HepG2 (cell line): ENCODE data around the gene CEP131. TPM values are rescaled to one million over a fixed set of nuclear protein-coding genes. Genes with fewer than 3 reads are reported as not detected.

ENCODE experiments used
- ATAC-seq: fragments of 200-7000 bp; cut with Tn5 transposase; 3 replicates; pipeline ENCODE4 v1.9.1; 2020; ENCODE audit warnings: mild to moderate bottlenecking, moderate library complexity
- BruUV-seq: library from RNA; stranded (reverse); fragments of 400-500 nt; replicated peaks from 2 replicates; lab custom pipeline; 2021; lab: Mats Ljungman, UMichigan
- CTCF ChIA-PET: fragments of 300-600 bp; formaldehyde crosslinking; extraction: SDS; loops from one replicate; lab custom pipeline; 2021; ENCODE audit warnings: low total read pairs, inconsistent platforms, low intra/inter-chr PET ratio; lab: Yijun Ruan, JAX
- POLR2A ChIA-PET: fragments of 350-600 bp; sonication (Branson Sonifier 250); formaldehyde crosslinking; loops from one replicate; lab custom pipeline; 2020; ENCODE audit warnings: antibody characterized with exemption, inconsistent platforms; lab: Yijun Ruan, JAX
- DNase-seq: peaks from one replicate; pipeline ENCODE4 v3.0.0-alpha.2; 2015; ENCODE audit warnings: low spot score
- FAIRE-seq: peaks from 3 replicates; lab custom pipeline; 2011; peaks lifted over from hg19 to GRCh38; lab: Jason Lieb, UNC
- H2AFZ ChIP-seq: one replicate; pipeline ENCODE4 v1.6.1; 2011; ENCODE audit warnings: low read length, inconsistent platforms
- H3K27ac ChIP-seq: fragments of 300-600 bp; 3 replicates; pipeline ENCODE4 v1.8.0; 2011; ENCODE audit warnings: mixed run types, mild to moderate bottlenecking, mixed read lengths, low read length, inconsistent platforms; ENCODE audit not compliant: insufficient read depth; ENCODE audit errors: extremely low read length
- H3K27me3 ChIP-seq, 2 experiments: fragments of 200-600 bp in 1 of 2; 2 replicates in 1 of 2; 3 replicates in 1 of 2; pipeline versions ENCODE4 v1.6.0 to v1.8.0; 2011; ENCODE audit warnings: low read length in 2 of 2, mild to moderate bottlenecking in 2 of 2, moderate library complexity in 2 of 2, inconsistent platforms in 1 of 2; ENCODE audit not compliant: insufficient read depth in 2 of 2, control insufficient read depth in 1 of 2
- H3K36me3 ChIP-seq, 2 experiments: fragments of 200-600 bp in 1 of 2; replicated peaks in 1 of 2; 2 replicates in 1 of 2; 3 replicates in 1 of 2; pipeline versions ENCODE4 v1.5.1 to v1.8.0; 2011; ENCODE audit warnings: low read length in 2 of 2, inconsistent platforms in 1 of 2; ENCODE audit not compliant: insufficient read depth in 2 of 2, control insufficient read depth in 1 of 2
- H3K4me1 ChIP-seq: 2 replicates; pipeline ENCODE4 v1.5.1; 2012; ENCODE audit warnings: low read length, inconsistent platforms; ENCODE audit not compliant: insufficient read depth
- H3K4me2 ChIP-seq: 2 replicates; pipeline ENCODE4 v1.6.0; 2011; ENCODE audit warnings: low read depth, low read length, inconsistent platforms
- H3K4me3 ChIP-seq, 3 experiments: fragments of 200-600 bp in 1 of 3; sonication (generic), shearing (Covaris generic) in 1 of 3; replicated peaks in 1 of 3; 2 replicates each; pipeline ENCODE4 v1.5.1; 2011 to 2016; ENCODE audit warnings: low read length in 3 of 3, inconsistent platforms in 2 of 3, low read depth in 2 of 3, mild to moderate bottlenecking in 2 of 3, control low read depth in 1 of 3, mixed read lengths in 1 of 3; ENCODE audit not compliant: insufficient read depth in 1 of 3
- H3K79me2 ChIP-seq: one replicate; pipeline ENCODE4 v1.6.1; 2011; ENCODE audit warnings: low read length, inconsistent platforms; ENCODE audit not compliant: insufficient read depth
- H3K9ac ChIP-seq: 2 replicates; pipeline ENCODE4 v1.6.0; 2011; ENCODE audit warnings: mild to moderate bottlenecking, low read depth, low read length, inconsistent platforms; ENCODE audit not compliant: insufficient read depth
- H3K9me3 ChIP-seq: 2 replicates; pipeline ENCODE4 v1.5.1; 2012; ENCODE audit warnings: mild to moderate bottlenecking, low read length
- H4K20me1 ChIP-seq: 2 replicates; pipeline ENCODE4 v1.6.0; 2011; ENCODE audit warnings: inconsistent platforms, mild to moderate bottlenecking, low read length, moderate library complexity; ENCODE audit not compliant: insufficient read depth
- ATF7-NPFF ChIP-seq: sonication (generic); formaldehyde crosslinking; IDR thresholded peaks from 2 replicates; pipeline ENCODE4 v1.8.1; 2023; ENCODE audit warnings: mild to moderate bottlenecking, low read depth, missing genetic modification reagents, moderate library complexity
- ATRX ChIP-seq: sonication (generic); formaldehyde crosslinking; IDR thresholded peaks from 2 replicates; pipeline ENCODE4 v1.4.0; 2020; ENCODE audit warnings: missing genetic modification reagents, borderline replicate concordance
- KDM6A ChIP-seq: IDR thresholded peaks from 2 replicates; pipeline ENCODE4 v1.6.1; 2016; ENCODE audit warnings: low read depth
- KLF11 ChIP-seq: IDR thresholded peaks from 2 replicates; pipeline ENCODE4 v1.6.1; 2016; ENCODE audit warnings: missing compliant biosample characterization
- KMT2A ChIP-seq: sonication (generic); formaldehyde crosslinking; IDR thresholded peaks from 2 replicates; pipeline ENCODE4 v1.4.0; 2020; ENCODE audit warnings: missing genetic modification reagents
- NFKB2 ChIP-seq: sonication (generic); formaldehyde crosslinking; IDR thresholded peaks from 2 replicates; pipeline ENCODE4 v1.4.0; 2020; ENCODE audit warnings: missing genetic modification reagents, borderline replicate concordance
- PCBP1 ChIP-seq: fragments of 200-400 bp; formaldehyde crosslinking; IDR thresholded peaks from 2 replicates; pipeline ENCODE4 v1.6.1; 2017; ENCODE audit warnings: mild to moderate bottlenecking, low read depth, low read length, borderline replicate concordance
- RBAK ChIP-seq: sonication (generic); formaldehyde crosslinking; IDR thresholded peaks from 2 replicates; pipeline ENCODE4 v1.5.1; 2020; ENCODE audit warnings: mild to moderate bottlenecking, missing genetic modification reagents
- SMARCE1 ChIP-seq: fragments of 450-650 bp; IDR thresholded peaks from 2 replicates; pipeline ENCODE4 v1.6.1; 2017; ENCODE audit warnings: borderline replicate concordance
- ZC3H13 ChIP-seq: sonication (generic); formaldehyde crosslinking; IDR thresholded peaks from 2 replicates; pipeline ENCODE4 v1.8.1; 2023; ENCODE audit warnings: mild to moderate bottlenecking, missing genetic modification reagents, moderate library complexity
- ZNF121 ChIP-seq: sonication (generic); formaldehyde crosslinking; IDR thresholded peaks from 2 replicates; pipeline ENCODE4 v1.5.0; 2020; ENCODE audit warnings: mild to moderate bottlenecking, missing genetic modification reagents
- ZNF230 ChIP-seq: sonication (generic); formaldehyde crosslinking; IDR thresholded peaks from 2 replicates; pipeline ENCODE4 v1.4.0; 2020; ENCODE audit warnings: mild to moderate bottlenecking, missing genetic modification reagents
- ZNF598 ChIP-seq: sonication (generic); formaldehyde crosslinking; IDR thresholded peaks from 2 replicates; pipeline ENCODE4 v1.5.1; 2020; ENCODE audit warnings: mild to moderate bottlenecking, missing genetic modification reagents, borderline replicate concordance
- ZNF614 ChIP-seq: IDR thresholded peaks from 2 replicates; pipeline ENCODE4 v1.6.1; 2018; ENCODE audit warnings: missing biosample characterization, missing genetic modification reagents, inconsistent platforms, borderline replicate concordance
- ZNF792 ChIP-seq: IDR thresholded peaks from 2 replicates; pipeline ENCODE4 v1.6.1; 2016
- ZNF816 ChIP-seq: sonication (generic); formaldehyde crosslinking; IDR thresholded peaks from 2 replicates; pipeline ENCODE4 v1.8.0; 2022; ENCODE audit warnings: missing genetic modification reagents, mild to moderate bottlenecking, borderline replicate concordance
- WGBS: methylation state at CpG from one replicate; pipeline ENCODE4 v1.1.6; 2017; ENCODE audit warnings: low lambda C conversion rate; 5-methylcytosine and 5-hydroxymethylcytosine counted together
- in situ Hi-C: cut with HindIII; loops from 2 replicates; pipeline ENCODE4 v1.10.0; 2017; ENCODE audit warnings: low pct_unique_long_range_greater_than_20kb; ENCODE audit not compliant: extremely low pct_ligation_motif_present
- intact Hi-C: fragments of 100-400 bp; cut with micrococcal nuclease; formaldehyde crosslinking; loops from one replicate; pipeline ENCODE4 v1.10.0; 2022; ENCODE audit not compliant: unreplicated experiment
- polyA plus RNA-seq, 8 experiments: library from polyadenylated mRNA; depleted of rRNA in 3 of 8; stranded (reverse) in 7 of 8; unstranded in 1 of 8; fragments of >200 nt; fragmentation: Illumina TruSeq in 4 of 8; extraction: Trizol in 4 of 8; gene quantifications; 2 replicates each; pipeline versions ENCODE4 v1.2.1 to v1.2.3, GENCODE V29; 2011 to 2016; ENCODE audit warnings: low read depth in 4 of 8, missing spikeins in 1 of 8, mixed read lengths in 1 of 8; ENCODE audit not compliant: insufficient read depth in 1 of 8
- total RNA-seq, 5 experiments: library from RNA; depleted of rRNA; stranded (reverse); fragments of >200 nt; fragmentation: Illumina TruSeq; extraction: Trizol; gene quantifications; 2 replicates each; pipeline ENCODE4 v1.2.3, GENCODE V29; 2016; ENCODE audit warnings: low read depth in 1 of 5
- TF ChIP-seq, protein P1 (sequence below): sonication (generic); formaldehyde crosslinking; IDR thresholded peaks from 2 replicates; pipeline ENCODE4 v1.5.1; 2020; ENCODE audit warnings: missing genetic modification reagents, mild to moderate bottlenecking, borderline replicate concordance

CEP131 gene
- total and polyA plus RNA-seq, 2 of the 13 experiments (the other 11 are each of a cell fraction or from before 2014, with no cell fraction given), result 5.0 to 16.8 TPM

DNA sequence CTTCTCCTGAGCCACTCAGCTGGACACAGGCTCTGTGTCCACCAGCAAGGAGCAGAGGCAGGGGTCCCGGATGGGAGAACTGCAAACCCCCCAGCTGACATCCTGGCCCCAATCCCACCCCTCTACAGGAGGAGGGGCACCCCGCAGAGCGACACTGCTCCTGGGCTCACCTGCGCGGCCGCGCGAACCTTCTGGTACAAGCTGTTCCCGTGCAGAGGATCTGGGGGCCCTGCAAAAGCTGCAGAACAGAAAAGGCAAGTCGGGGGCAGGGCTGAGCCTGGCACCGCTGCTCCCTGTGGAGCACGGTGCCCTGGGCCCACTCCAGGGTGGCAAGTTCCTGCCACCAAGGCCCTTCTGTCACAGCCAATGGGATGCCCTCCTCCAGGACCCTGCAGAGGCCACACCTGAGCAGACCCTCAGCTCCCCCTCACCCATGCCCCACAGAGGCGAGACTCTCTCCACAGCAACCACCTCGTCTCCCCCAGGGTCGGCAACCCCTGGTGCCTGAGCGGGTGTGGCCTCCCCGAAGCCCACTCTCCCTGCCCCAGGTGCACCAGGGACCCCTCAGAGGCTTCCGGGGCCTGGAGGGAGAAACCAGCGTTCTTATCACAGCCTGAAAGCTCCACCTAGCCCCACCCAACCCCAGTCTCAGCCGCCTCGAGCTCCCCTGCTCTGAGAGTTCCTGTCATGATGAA, 11.2 kb upstream of the CEP131 start:
- ChIA-PET CTCF (no interaction called here), POLR2A (interaction anchor here (1.7 kb wide), 1 partner anchor 11 kb away, joined by 5 read pairs; the partner anchor contains the start of gene CEP131)
- Histone ChIP-seq H3K27ac (no peak overlapping the region), H2AFZ (no peak overlapping the region), H4K20me1 (peaks cover 4% of the 10 kb centered on the region; the same call in 1 of the 2 replicates), H3K27me3 (no peaks in the 10 kb centered on the region; a peak in 1 of 5 replicates), H3K36me3 (peaks cover 25 to 32% of the 10 kb centered on the region in 2 experiments; a peak in 4 of 5 replicates), H3K4me2 (no peak overlapping the region), H3K79me2 (peaks cover 18% of the 10 kb centered on the region), H3K9me3 (no peaks in the 10 kb centered on the region), H3K4me1 (peaks cover 12% of the 10 kb centered on the region), H3K9ac (no peak overlapping the region), H3K4me3 (no peak overlapping the region)
- in situ Hi-C loops, result no loop called here
- BruUV-seq, result no TSS peak
- TF ChIP-seq RBAK (CRISPR knock-in tag) (no peak), ZNF792 (CRISPR knock-in tag) (no peak), ZNF230 (no peak), ATRX (CRISPR knock-in tag) (no peak), SMARCE1 (no peak)
- intact Hi-C loops, result no loop called here
- DNase-seq, result no peak
- 93% methylated on average over 15 of the region's 21 CpGs for WGBS
- FAIRE-seq, result no peak
- no peak for ATAC-seq

DNA sequence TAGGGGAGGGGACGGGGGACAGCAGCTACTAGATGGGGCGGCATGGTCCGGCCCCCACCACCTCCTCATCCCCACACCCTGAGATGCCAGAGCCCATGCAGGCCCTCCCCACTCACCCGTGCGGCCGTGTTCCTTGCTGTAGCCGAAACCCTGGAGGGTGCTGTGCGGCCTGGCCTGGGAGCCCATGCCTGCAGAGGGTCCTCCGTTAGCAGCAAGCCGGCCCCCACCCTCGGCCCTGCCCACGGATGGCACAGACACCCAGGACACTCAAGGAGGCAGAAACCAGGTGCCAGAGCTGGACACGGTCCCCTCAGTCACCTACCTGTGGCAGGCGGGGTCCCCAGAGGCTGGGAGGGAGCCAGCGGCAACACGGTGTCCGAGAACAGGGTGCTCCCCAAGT, 10.6 kb upstream of the CEP131 start:
- Histone ChIP-seq H3K4me1 (peaks cover 12% of the 10 kb centered on the region), H3K4me2 (no peak overlapping the region), H2AFZ (no peak overlapping the region), H4K20me1 (peaks cover 4% of the 10 kb centered on the region; the same call in 1 of the 2 replicates), H3K4me3 (no peak overlapping the region), H3K27me3 (no peaks in the 10 kb centered on the region; a peak in 1 of 5 replicates), H3K9me3 (no peaks in the 10 kb centered on the region), H3K27ac (no peak overlapping the region), H3K79me2 (peaks cover 15% of the 10 kb centered on the region), H3K36me3 (peaks cover 25 to 32% of the 10 kb centered on the region in 2 experiments; a peak in 4 of 5 replicates), H3K9ac (no peak overlapping the region)
- in situ Hi-C loops (no loop called here), intact Hi-C loops (no loop called here)
- DNase-seq (no peak), ATAC-seq (no peak), FAIRE-seq (no peak)
- WGBS, result 100% methylated on average over 8 of the region's 17 CpGs
- ChIA-PET POLR2A (interaction anchor here (1.7 kb wide), 1 partner anchor 10 kb away, joined by 5 read pairs; the partner anchor contains the start of gene CEP131), CTCF (no interaction called here)
- BruUV-seq, result no TSS peak
- TF ChIP-seq ZC3H13 (CRISPR knock-in tag), result no peak
- TF ChIP-seq KDM6A (CRISPR knock-in tag), result no peak
- no peak for TF ChIP-seq NFKB2
- no peak for TF ChIP-seq ZNF614 (CRISPR knock-in tag)
- no peak for TF ChIP-seq KLF11
- TF ChIP-seq ZNF121 (CRISPR knock-in tag), result no peak
- TF ChIP-seq KMT2A, result no peak
- TF ChIP-seq ZNF598, result no peak
- TF ChIP-seq, protein P1, sequence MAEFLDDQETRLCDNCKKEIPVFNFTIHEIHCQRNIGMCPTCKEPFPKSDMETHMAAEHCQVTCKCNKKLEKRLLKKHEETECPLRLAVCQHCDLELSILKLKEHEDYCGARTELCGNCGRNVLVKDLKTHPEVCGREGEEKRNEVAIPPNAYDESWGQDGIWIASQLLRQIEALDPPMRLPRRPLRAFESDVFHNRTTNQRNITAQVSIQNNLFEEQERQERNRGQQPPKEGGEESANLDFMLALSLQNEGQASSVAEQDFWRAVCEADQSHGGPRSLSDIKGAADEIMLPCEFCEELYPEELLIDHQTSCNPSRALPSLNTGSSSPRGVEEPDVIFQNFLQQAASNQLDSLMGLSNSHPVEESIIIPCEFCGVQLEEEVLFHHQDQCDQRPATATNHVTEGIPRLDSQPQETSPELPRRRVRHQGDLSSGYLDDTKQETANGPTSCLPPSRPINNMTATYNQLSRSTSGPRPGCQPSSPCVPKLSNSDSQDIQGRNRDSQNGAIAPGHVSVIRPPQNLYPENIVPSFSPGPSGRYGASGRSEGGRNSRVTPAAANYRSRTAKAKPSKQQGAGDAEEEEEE (CRISPR knock-in tag), result no peak
- no peak for TF ChIP-seq PCBP1
- TF ChIP-seq ZNF816 (CRISPR knock-in tag), result no peak
- no peak for TF ChIP-seq ATF7-NPFF
